ENCODE results near the gene DENND1A.

DENND1A gene

GRCh38 chr9:123867034-123867433, 62.9 kb downstream of the DENND1A start:
- DNase-seq (ENCODE audit: low read depth in 1 of 2, low spot score in 1 of 2) = no peak

- no peak for DNase-seq (ENCODE audit: low read depth in 1 of 2, low spot score in 1 of 2)
These were observed 63.4 kb downstream of the DENND1A start for GRCh38 chr9:123866497-123866896.

- DNase-seq (ENCODE audit: low read depth in 1 of 2, low spot score in 1 of 2) = no peak
These were observed 64.5 kb downstream of the DENND1A start for GRCh38 chr9:123865226-123866000.

GRCh38 chr9:123864251-123864650, 65.7 kb downstream of the DENND1A start:
- DNase-seq (ENCODE audit: low read depth in 1 of 2, low spot score in 1 of 2) = no peak

GRCh38 chr9:123863164-123863855, 66.6 kb downstream of the DENND1A start:
- no peak for DNase-seq (ENCODE audit: low read depth in 1 of 2, low spot score in 1 of 2)

- no peak for DNase-seq (ENCODE audit: low read depth in 1 of 2, low spot score in 1 of 2)
These were observed 68.2 kb downstream of the DENND1A start for GRCh38 chr9:123861756-123862120.

GRCh38 chr9:123861086-123861755, 68.7 kb downstream of the DENND1A start:
- DNase-seq (ENCODE audit: low read depth in 1 of 2, low spot score in 1 of 2) = no peak

GRCh38 chr9:123860603-123861002, 69.3 kb downstream of the DENND1A start:
- no peak for DNase-seq (ENCODE audit: low read depth in 1 of 2, low spot score in 1 of 2)

- DNase-seq (ENCODE audit: low read depth in 1 of 2, low spot score in 1 of 2) = no peak
These were observed 77.5 kb downstream of the DENND1A start for GRCh38 chr9:123852403-123852802.

- DNase-seq (ENCODE audit: low read depth in 1 of 2, low spot score in 1 of 2) = no peak
These were observed 78.1 kb downstream of the DENND1A start for GRCh38 chr9:123851851-123852250.

- DNase-seq (ENCODE audit: low read depth in 1 of 2, low spot score in 1 of 2) = no peak
These were observed 81.4 kb downstream of the DENND1A start for GRCh38 chr9:123848447-123849085.

GRCh38 chr9:123846966-123847365, 83.0 kb downstream of the DENND1A start:
- DNase-seq (ENCODE audit: low read depth in 1 of 2, low spot score in 1 of 2) = no peak

- no peak for DNase-seq (ENCODE audit: low read depth in 1 of 2, low spot score in 1 of 2)
These were observed 86.2 kb downstream of the DENND1A start for GRCh38 chr9:123843703-123844102.

GRCh38 chr9:123835821-123836220, 94.1 kb downstream of the DENND1A start:
- no peak for DNase-seq (ENCODE audit: low read depth in 1 of 2, low spot score in 1 of 2)

GRCh38 chr9:123834889-123835562, 94.9 kb downstream of the DENND1A start:
- no peak for DNase-seq (ENCODE audit: low read depth in 1 of 2, low spot score in 1 of 2)

- DNase-seq (ENCODE audit: low read depth in 1 of 2, low spot score in 1 of 2) = no peak
These were observed 95.6 kb downstream of the DENND1A start for GRCh38 chr9:123834218-123834888.

GRCh38 chr9:123832858-123833650, 96.9 kb downstream of the DENND1A start:
- no peak for DNase-seq (ENCODE audit: low read depth in 1 of 2, low spot score in 1 of 2)

- DNase-seq (ENCODE audit: low read depth in 1 of 2, low spot score in 1 of 2) = no peak
These were observed 97.8 kb downstream of the DENND1A start for GRCh38 chr9:123832176-123832575.

GRCh38 chr9:123828449-123828848, 101.5 kb downstream of the DENND1A start:
- DNase-seq (ENCODE audit: low read depth in 1 of 2, low spot score in 1 of 2) = no peak

All from stimulated activated CD4-positive, alpha-beta T cell treated with anti-CD3 and anti-CD28 coated beads, Interleukin-15, amount 100 ng/mL, for 1 hour (primary cell).